LNCaP clone FGC (cell line): ENCODE measurements around the gene PRDM7.

Experiments
- DNase-seq: peaks from one replicate; pipeline ENCODE4 v3.0.0-alpha.2; 2011; ENCODE audit warnings: low read depth
- H3K4me3 ChIP-seq: 2 replicates; pipeline ENCODE4 v1.5.1; 2011; ENCODE audit warnings: mild to moderate bottlenecking, low read depth, low read length, control low read depth
- CTCF ChIP-seq: IDR thresholded peaks from 2 replicates; pipeline ENCODE4 v1.5.1; 2012; ENCODE audit warnings: mild to moderate bottlenecking; ENCODE audit not compliant: control insufficient read depth, insufficient read depth; ENCODE audit errors: extremely low read depth

PRDM7 gene

GRCh38 chr16:90027611-90028010, 49.5 kb downstream of the PRDM7 start:
- no peak overlapping the region for H3K4me3 ChIP-seq
- TF ChIP-seq CTCF = no peak
- DNase-seq = no peak

GRCh38 chr16:90026135-90026534, 51.0 kb downstream of the PRDM7 start:
- H3K4me3 ChIP-seq = no peak overlapping the region
- TF ChIP-seq CTCF = no peak
- no peak for DNase-seq

- TF ChIP-seq CTCF = no peak
- H3K4me3 ChIP-seq = peak overlapping the region; percentile 88
- DNase-seq = no peak
Measured at GRCh38 chr16:90023078-90023447, 54.1 kb downstream of the PRDM7 start.

GRCh38 chr16:90022209-90023077, 54.7 kb downstream of the PRDM7 start:
- DNase-seq = peak; percentile 69
- TF ChIP-seq CTCF = no peak
- peak overlapping the region; percentile 88 for H3K4me3 ChIP-seq

GRCh38 chr16:90020838-90021382, 56.2 kb downstream of the PRDM7 start:
- no peak overlapping the region for H3K4me3 ChIP-seq
- no peak for TF ChIP-seq CTCF
- no peak for DNase-seq

GRCh38 chr16:90020260-90020837, 56.8 kb downstream of the PRDM7 start:
- peak overlapping the region; percentile 74 for H3K4me3 ChIP-seq
- no peak for TF ChIP-seq CTCF
- DNase-seq = no peak
